GM23338 (cell line): ENCODE data around the gene MIB2. TPM values are rescaled to one million over a fixed set of nuclear protein-coding genes. Genes with fewer than 3 reads are reported as not detected.

ENCODE experiments used
- ATAC-seq: fragments of 200-7000 bp; cut with Tn5 transposase; 3 replicates; pipeline ENCODE4 v1.9.1; 2020
- DNase-seq: peaks from one replicate; pipeline ENCODE4 v3.0.0-alpha.2; 2015; ENCODE audit warnings: low spot score
- H2AFZ ChIP-seq: fragments of 200-600 bp; sonication (generic); 2 replicates; pipeline ENCODE4 v1.8.0; 2016; ENCODE audit warnings: antibody characterized with exemption, mild to moderate bottlenecking, moderate library complexity
- H3F3A ChIP-seq: fragments of 200-600 bp; sonication (generic); replicated peaks from 2 replicates; pipeline ENCODE4 v1.8.0; 2017; ENCODE audit warnings: antibody characterized with exemption, mixed run types, low read depth
- H3K27ac ChIP-seq: fragments of 200-600 bp; sonication (generic); 2 replicates; pipeline ENCODE4 v1.6.1; 2016; ENCODE audit warnings: low read depth
- H3K27me3 ChIP-seq: fragments of 200-600 bp; sonication (generic); 2 replicates; pipeline ENCODE4 v1.8.0; 2016; ENCODE audit warnings: mild to moderate bottlenecking, mixed run types, moderate library complexity; ENCODE audit not compliant: insufficient read depth
- H3K36me3 ChIP-seq: fragments of 200-600 bp; sonication (generic); 2 replicates; pipeline ENCODE4 v1.8.0; 2016; ENCODE audit warnings: mild to moderate bottlenecking; ENCODE audit not compliant: insufficient read depth
- H3K4me1 ChIP-seq: fragments of 200-600 bp; sonication (generic); 2 replicates; pipeline ENCODE4 v1.8.0; 2016; ENCODE audit warnings: mild to moderate bottlenecking, moderate library complexity; ENCODE audit not compliant: insufficient read depth
- H3K4me2 ChIP-seq: fragments of 200-600 bp; sonication (generic); 2 replicates; pipeline ENCODE4 v1.7.1; 2017; ENCODE audit warnings: mixed run types
- H3K4me3 ChIP-seq: fragments of 200-600 bp; sonication (generic); 2 replicates; pipeline ENCODE4 v1.6.1; 2016; ENCODE audit warnings: mixed run types
- H3K79me2 ChIP-seq: fragments of 200-600 bp; sonication (generic); replicated peaks from 2 replicates; pipeline ENCODE4 v1.8.0; 2017; ENCODE audit warnings: mild to moderate bottlenecking; ENCODE audit not compliant: insufficient read depth
- H3K9me2 ChIP-seq: fragments of 200-600 bp; sonication (generic); 2 replicates; pipeline ENCODE4 v1.8.0; 2017; ENCODE audit not compliant: insufficient read depth
- H4K20me1 ChIP-seq: fragments of 200-600 bp; sonication (generic); replicated peaks from 2 replicates; pipeline ENCODE4 v1.8.0; 2017; ENCODE audit warnings: mild to moderate bottlenecking; ENCODE audit not compliant: insufficient read depth
- H3K27ac Mint-ChIP-seq: 2 replicates; pipeline ENCODE4 v1.8.0; 2020; ENCODE audit warnings: inconsistent platforms, mild to moderate bottlenecking, moderate library complexity, mixed read lengths
- H3K27me3 Mint-ChIP-seq: 3 replicates; pipeline ENCODE4 v1.8.0; 2022; ENCODE audit warnings: low read depth, mild to moderate bottlenecking, moderate library complexity, mixed read lengths, inconsistent platforms; ENCODE audit not compliant: insufficient read depth, poor library complexity
- H3K36me3 Mint-ChIP-seq: 3 replicates; pipeline ENCODE4 v1.8.0; 2021; ENCODE audit warnings: low read depth, mild to moderate bottlenecking, inconsistent platforms, moderate library complexity, mixed read lengths
- H3K4me1 Mint-ChIP-seq: 3 replicates; pipeline ENCODE4 v1.8.0; 2020; ENCODE audit warnings: mild to moderate bottlenecking, inconsistent platforms, mixed read lengths
- H3K4me3 Mint-ChIP-seq: 3 replicates; pipeline ENCODE4 v1.8.0; 2021; ENCODE audit warnings: moderate library complexity, mild to moderate bottlenecking, inconsistent platforms, mixed read lengths
- H3K9me3 Mint-ChIP-seq: 3 replicates; pipeline ENCODE4 v1.8.0; 2020; ENCODE audit warnings: moderate library complexity, mild to moderate bottlenecking, inconsistent platforms, mixed read lengths
- CREB1 ChIP-seq: fragments of 250-450 bp; sonication (Bioruptor Pico); IDR thresholded peaks from 2 replicates; pipeline ENCODE4 v1.5.0; 2020; ENCODE audit warnings: low read depth, mild to moderate bottlenecking, moderate library complexity
- CTCF ChIP-seq, 2 experiments: fragments of 200-600 bp in 1 of 2; sonication (generic) in 1 of 2; conservative IDR thresholded peaks; 2 replicates each; pipeline versions ENCODE4 v1.5.1 to v1.6.1; 2016 to 2017; ENCODE audit warnings: antibody characterized with exemption in 2 of 2, low read depth in 2 of 2, mild to moderate bottlenecking in 2 of 2, moderate library complexity in 1 of 2
- ETS1 ChIP-seq: IDR thresholded peaks from 2 replicates; pipeline ENCODE4 v1.6.1; 2016; ENCODE audit warnings: antibody characterized with exemption
- EZH2 ChIP-seq: fragments of 200-600 bp; sonication (generic); IDR thresholded peaks from one replicate; pipeline ENCODE4 v1.8.0; 2017; ENCODE audit warnings: antibody characterized with exemption, mild to moderate bottlenecking, low read depth; ENCODE audit not compliant: unreplicated experiment
- EZH2phosphoT487 ChIP-seq: fragments of 200-600 bp; sonication (generic); IDR thresholded peaks from one replicate; pipeline ENCODE4 v1.8.1; 2018; ENCODE audit warnings: antibody characterized with exemption; ENCODE audit not compliant: unreplicated experiment
- JUNB ChIP-seq: IDR thresholded peaks from one replicate; pipeline ENCODE4 v1.6.1; 2016; ENCODE audit warnings: antibody characterized with exemption; ENCODE audit not compliant: unreplicated experiment
- NANOG ChIP-seq: IDR thresholded peaks from 2 replicates; pipeline ENCODE4 v1.6.1; 2016; ENCODE audit warnings: antibody characterized with exemption, borderline replicate concordance
- POLR2AphosphoS5 ChIP-seq: IDR thresholded peaks from 2 replicates; pipeline ENCODE4 v1.6.1; 2016; ENCODE audit warnings: antibody characterized with exemption, low read depth
- REST ChIP-seq: IDR thresholded peaks from one replicate; pipeline ENCODE4 v1.6.1; 2018; ENCODE audit warnings: antibody characterized with exemption; ENCODE audit not compliant: unreplicated experiment
- STAT1 ChIP-seq: IDR thresholded peaks from one replicate; pipeline ENCODE4 v1.6.1; 2016; ENCODE audit warnings: antibody characterized with exemption; ENCODE audit not compliant: unreplicated experiment
- ZNF114 ChIP-seq: fragments of 250-450 bp; sonication (Bioruptor Pico); IDR thresholded peaks from 2 replicates; pipeline ENCODE4 v1.5.0; 2020; ENCODE audit warnings: mild to moderate bottlenecking, moderate library complexity
- ZNF331 ChIP-seq: fragments of 250-450 bp; sonication (Bioruptor Pico); IDR thresholded peaks from 2 replicates; pipeline ENCODE4 v1.5.0; 2020; ENCODE audit warnings: low read depth, mild to moderate bottlenecking, moderate library complexity
- ZNF462 ChIP-seq: fragments of 250-450 bp; sonication (Bioruptor Pico); IDR thresholded peaks from 2 replicates; pipeline ENCODE4 v1.5.0; 2020; ENCODE audit warnings: mild to moderate bottlenecking, moderate library complexity
- polyA plus RNA-seq: library from polyadenylated mRNA; unstranded; fragments of >200 nt; fragmentation: Nextera tagmentation; extraction: Ambion mirVana; gene quantifications from 2 replicates; pipeline ENCODE4 v1.2.1, GENCODE V29; 2016
- total RNA-seq: library from RNA; depleted of rRNA; stranded (reverse); fragments of >200 nt; shearing (Covaris generic); gene quantifications from 2 replicates; pipeline ENCODE4 v1.2.3, GENCODE V29; 2014

The MIB2 gene
- total and polyA plus RNA-seq, 2 experiments from 2014 or later: 82.6 to 104 TPM

GRCh38 chr1:1613509-1614082 lies 1.7 kb upstream of the MIB2 start:
- Histone ChIP-seq H3F3A (peaks cover 11% of the 10 kb centered on the region; the same call in 1 of the 2 replicates), H3K79me2 (peaks cover 16% of the 10 kb centered on the region; the same call in 1 of the 2 replicates), H3K4me2 (peak overlapping the region; percentile 90), H4K20me1 (peaks cover 11% of the 10 kb centered on the region), H3K4me1 (peaks cover 6% of the 10 kb centered on the region; the same call in 1 of the 2 replicates), H2AFZ (no peak overlapping the region), H3K4me3 (peak overlapping the region; percentile 96; the same call in 1 of the 2 replicates), H3K9me2 (no peaks in the 10 kb centered on the region), H3K36me3 (no peaks in the 10 kb centered on the region), H3K27me3 (no peaks in the 10 kb centered on the region), H3K27ac (no peak overlapping the region)
- peaks cover 12% of the 10 kb centered on the region for H3K27me3 Mint-ChIP-seq
- no peak for TF ChIP-seq CREB1
- TF ChIP-seq STAT1: no peak
- no peak for TF ChIP-seq EZH2phosphoT487
- no peak for TF ChIP-seq CTCF (conservative IDR thresholded peaks at IDR 0.05; ENCODE audit: low read depth in 2 of 2)
- no peak for TF ChIP-seq JUNB
- TF ChIP-seq REST: no peak
- TF ChIP-seq POLR2AphosphoS5: no peak
- no peak for TF ChIP-seq EZH2
- no peak for TF ChIP-seq ZNF114 (CRISPR knock-in tag)
- no peak for TF ChIP-seq ZNF331 (CRISPR knock-in tag)
- TF ChIP-seq ZNF462: no peak
- no peak for TF ChIP-seq NANOG
- no peak for TF ChIP-seq ETS1
- H3K36me3 Mint-ChIP-seq: peaks cover 2% of the 10 kb centered on the region; the same call in 2 of the 3 replicates
- H3K4me1 Mint-ChIP-seq: peaks cover 19% of the 10 kb centered on the region
- ATAC-seq (no peak), DNase-seq (no peak)
- no peaks in the 10 kb centered on the region for H3K9me3 Mint-ChIP-seq
- H3K4me3 Mint-ChIP-seq: peak overlapping the region; percentile 95
- no peak overlapping the region for H3K27ac Mint-ChIP-seq
